DMS79 (cell line): Measurements from ENCODE around the gene NKD1.
"Not testable (repeated sequence)": the region's sequence is repeated elsewhere in the genome, so short reads cannot be mapped to it uniquely, and the experiment has no call there.

Source experiments
- DNase-seq: peaks from one replicate; lab custom pipeline; 2025; lab: John Stamatoyannopoulos, UW

Gene NKD1

DNA sequence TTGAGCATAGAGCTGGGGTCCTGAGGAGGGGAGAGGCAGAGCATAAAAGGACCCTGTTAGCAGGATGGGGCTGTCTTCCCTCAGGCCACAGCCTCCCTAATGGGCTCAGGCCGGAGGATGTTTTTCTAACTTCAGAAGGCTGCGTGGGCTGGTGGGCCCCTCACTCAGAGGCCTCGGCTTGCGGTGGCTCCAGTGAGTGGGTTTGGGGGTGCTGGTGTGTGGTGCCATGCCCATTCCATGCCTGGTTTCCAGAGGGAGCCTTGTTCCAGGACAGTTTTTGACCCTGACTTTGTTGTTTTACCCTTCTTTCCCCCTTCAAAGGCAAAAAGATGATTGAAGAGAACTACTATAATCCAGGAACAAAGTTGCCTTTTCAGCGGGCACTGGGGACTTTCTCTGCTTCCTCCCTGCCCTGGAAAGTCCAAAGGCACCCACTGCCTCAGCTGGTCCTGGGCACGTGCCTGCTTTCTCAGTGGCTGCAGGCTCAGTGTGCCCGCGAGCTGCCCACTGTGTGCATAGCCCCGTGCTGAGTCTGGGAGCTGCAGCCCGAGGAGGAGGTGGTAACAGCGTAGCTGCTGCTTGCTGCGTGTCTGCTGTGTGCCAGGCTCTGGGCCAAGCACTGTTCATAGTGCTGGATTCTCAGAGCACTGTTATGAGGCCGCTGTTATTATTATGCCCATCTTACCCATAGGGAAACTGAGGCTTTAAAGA, 11.8 kb downstream of the NKD1 start:
- DNase-seq: no peak

GRCh38 chr16:50560903-50561863, 13.0 kb downstream of the NKD1 start:
- no peak for DNase-seq

GRCh38 chr16:50562657-50563056, 14.5 kb downstream of the NKD1 start:
- no peak for DNase-seq

DNA sequence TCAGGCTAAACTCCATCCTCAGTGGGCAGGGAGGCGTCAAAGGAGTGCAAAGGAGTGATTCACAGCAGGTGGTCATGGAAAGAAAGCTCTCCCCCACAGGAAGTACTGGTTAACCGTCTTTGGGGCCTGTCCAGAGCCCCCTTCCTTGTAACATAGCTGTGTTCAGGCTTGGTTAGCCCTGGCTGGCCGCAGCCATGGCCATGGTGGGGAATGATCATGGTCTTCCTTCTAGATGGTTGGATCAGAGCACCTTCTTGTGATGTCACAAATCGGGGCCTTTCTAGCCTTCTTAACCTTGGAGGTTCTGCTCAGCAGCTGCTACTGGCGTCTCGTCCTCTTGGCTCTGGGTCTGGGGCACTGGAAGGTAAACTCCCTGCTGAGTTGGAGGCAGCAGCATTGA, 15.8 kb downstream of the NKD1 start:
- no peak for DNase-seq

DNA sequence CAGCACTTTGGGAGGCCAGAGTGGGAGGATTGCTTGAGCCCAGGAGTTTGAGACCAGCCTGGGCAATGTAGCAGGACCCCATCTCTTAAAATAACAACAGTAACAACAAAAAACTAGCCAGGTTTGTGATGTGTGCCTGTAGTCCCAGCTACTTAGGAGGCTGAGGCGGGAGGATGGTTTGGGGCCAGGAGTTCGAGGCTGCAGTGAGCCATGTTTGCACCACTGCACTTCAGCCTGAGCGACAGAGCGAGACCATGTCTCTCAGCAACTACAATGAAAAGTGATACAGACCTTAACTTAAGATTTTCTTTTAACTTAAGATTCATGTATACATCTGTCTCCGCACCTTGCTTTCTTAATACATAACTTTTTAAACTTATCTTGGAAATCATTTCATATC, 17.2 kb downstream of the NKD1 start:
- no peak for DNase-seq

DNA sequence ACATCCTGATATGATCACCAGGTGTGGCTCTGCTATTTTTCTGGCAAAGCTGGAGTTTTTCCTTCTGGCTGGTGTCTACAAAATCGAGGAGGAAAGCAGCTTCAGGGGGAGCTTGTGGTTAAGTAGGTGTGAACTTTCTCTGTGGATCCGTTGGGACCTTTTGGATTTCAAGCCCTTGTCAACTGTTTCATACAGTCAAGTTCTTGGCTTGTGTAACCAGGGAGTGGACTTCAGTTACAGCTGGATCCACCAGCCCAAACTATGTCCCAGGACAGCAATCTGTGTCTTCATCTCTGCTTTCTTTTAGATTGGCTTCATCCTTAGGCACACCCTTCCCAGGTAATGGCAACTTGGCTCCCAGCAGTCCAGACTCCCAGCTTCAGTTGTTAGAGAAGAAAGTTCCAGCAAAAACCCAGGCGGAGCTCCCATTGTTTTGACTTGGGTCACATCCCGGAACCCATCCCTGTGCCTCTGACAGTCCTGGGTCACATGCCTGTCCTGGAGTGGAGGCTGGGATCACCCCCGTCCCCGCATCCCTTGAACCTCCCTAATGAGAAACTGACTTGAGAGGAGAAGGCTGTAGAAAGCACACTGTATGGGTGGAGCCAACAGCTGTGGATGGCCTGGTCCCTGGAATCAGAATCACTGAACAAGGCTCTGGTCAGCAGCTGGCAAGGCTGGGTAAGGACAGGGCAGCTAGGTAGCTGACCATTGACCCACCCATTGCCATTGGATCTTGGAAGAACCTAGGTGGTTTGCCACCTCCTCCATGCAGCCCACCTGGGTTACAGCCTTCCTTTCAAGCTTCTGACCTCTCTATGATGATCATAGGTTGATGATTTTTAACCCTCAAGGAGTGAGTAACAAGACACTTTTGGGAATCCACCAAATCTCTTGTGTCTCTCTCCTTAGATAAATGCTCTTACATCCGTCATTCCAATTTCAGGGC, 18.1 kb downstream of the NKD1 start:
- DNase-seq: no peak

- DNase-seq: no peak
Measured at GRCh38 chr16:50567651-50568050, 19.5 kb downstream of the NKD1 start.

GRCh38 chr16:50568187-50568815, 20.1 kb downstream of the NKD1 start:
- no peak for DNase-seq

- DNase-seq: no peak
Measured at GRCh38 chr16:50570354-50570753, 22.2 kb downstream of the NKD1 start.

DNA sequence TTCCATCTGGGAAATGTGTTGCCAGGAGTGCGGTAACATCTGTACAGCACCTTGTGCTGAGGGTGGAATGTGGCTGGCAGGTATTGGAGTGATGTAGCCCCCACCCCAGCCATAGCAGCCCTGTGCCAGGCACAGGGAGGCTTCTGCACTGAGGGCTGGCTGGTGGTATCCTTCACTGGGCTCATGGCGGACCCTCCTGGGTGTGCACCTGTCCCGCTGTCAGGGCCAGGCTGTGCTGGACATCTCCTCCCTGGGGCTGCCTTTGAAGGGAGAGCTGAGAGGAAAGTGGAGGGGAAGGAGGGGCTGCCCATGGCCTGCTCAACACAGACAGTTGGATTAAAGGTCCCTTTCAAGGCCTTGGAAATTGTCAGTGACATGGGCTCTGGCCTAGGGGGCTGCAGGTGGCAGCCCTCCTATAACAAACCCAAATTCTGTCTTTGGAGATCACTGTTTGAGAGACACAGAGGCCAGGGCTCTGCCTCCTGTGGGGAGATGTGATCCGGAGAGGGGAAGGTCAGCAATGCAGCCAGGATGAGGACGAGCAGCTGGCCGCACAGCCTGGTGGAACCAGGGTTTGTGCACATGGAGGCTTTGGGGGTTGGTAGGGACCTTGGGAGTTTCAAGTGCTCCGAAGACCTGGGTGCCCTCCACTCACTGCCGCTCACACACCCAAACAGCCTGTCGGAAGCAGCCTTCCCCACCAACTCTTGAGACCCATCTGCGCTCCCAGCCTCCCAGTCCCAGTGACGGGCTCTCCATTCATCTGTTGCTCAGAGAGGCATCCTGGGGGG, 22.8 kb downstream of the NKD1 start:
- DNase-seq: no peak

DNA sequence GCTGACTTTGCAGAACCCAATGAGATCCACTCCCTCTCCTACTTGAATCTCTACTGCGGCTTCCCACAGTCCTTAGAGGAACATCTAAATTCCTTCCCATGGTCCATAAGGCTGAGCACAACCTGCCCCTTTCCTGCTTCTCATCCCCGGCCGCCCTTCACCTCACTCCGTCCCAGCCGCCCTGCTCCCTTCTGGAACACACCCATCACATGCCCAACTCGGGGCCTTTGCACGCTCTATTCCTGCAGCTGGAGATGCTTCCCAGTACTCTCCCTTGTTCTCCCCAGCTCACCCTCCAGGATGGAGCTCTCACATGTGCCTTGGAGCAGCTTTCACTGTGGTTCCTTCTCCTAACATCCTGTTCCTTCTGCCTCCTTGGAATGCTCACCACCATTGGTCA, 23.6 kb downstream of the NKD1 start:
- DNase-seq: no peak

- no peak for DNase-seq
Measured at GRCh38 chr16:50572700-50573099, 24.5 kb downstream of the NKD1 start.

DNA sequence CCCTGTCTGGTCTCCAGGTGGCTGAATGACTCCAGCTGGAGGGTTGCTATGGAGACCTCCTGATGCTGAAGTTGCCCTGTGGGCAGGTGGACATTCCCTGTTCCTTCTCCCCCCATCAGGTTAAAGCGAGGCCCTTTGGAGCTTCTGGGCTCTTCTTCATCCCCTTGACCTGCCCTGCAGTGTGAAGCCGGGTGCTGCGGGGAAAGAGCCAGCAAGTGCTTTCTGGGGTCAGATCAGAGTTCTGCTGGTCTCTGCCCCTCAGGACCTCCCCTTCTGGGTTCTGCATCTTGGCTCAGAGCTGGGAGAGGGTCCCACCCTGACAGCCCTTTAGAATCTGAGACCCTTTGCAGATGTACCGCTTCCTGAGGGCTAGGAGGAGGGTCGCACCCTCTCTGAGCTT, 25.1 kb downstream of the NKD1 start:
- no peak for DNase-seq

DNA sequence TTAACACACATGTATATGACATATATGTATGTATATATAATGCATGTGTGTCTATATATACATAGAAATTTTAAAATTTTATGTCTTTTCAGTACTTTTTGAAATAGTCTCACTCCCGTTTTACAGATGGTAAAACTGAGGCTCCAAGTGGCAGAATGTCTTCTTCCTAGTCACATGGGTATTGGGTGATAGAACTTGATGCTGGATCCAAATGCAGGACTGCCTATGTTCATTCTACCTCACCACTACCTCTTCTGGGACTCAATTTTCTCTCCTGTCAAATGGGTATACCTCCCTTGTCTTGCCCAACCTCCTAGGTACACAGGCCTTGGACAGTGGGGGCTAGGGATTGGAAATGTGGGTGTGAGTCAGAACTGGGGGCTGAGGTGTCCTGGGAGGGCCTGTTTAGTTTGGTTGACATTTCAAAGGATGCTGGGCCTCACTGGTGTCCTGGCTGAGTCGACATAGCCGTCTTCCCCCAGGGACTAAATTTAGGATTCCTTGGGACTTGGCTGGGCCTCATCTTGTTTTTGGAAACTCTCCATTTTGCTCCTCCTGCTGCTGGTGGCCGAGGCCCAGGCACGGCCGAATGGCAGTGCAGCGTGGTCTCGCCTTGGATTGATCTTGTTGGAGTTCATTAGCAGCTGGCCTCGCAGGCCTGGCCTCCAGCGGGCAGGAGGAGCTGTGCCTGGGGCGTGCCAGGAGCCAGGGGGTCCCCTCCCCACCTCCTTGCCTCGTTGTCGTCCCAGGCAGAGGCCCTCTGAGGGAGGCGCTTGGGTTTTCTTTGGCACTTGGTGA, 25.9 kb downstream of the NKD1 start:
- DNase-seq: no peak

GRCh38 chr16:50574745-50575136, 26.5 kb downstream of the NKD1 start:
- no peak for DNase-seq

- DNase-seq: no peak
Measured at GRCh38 chr16:50575743-50576142, 27.5 kb downstream of the NKD1 start.

DNA sequence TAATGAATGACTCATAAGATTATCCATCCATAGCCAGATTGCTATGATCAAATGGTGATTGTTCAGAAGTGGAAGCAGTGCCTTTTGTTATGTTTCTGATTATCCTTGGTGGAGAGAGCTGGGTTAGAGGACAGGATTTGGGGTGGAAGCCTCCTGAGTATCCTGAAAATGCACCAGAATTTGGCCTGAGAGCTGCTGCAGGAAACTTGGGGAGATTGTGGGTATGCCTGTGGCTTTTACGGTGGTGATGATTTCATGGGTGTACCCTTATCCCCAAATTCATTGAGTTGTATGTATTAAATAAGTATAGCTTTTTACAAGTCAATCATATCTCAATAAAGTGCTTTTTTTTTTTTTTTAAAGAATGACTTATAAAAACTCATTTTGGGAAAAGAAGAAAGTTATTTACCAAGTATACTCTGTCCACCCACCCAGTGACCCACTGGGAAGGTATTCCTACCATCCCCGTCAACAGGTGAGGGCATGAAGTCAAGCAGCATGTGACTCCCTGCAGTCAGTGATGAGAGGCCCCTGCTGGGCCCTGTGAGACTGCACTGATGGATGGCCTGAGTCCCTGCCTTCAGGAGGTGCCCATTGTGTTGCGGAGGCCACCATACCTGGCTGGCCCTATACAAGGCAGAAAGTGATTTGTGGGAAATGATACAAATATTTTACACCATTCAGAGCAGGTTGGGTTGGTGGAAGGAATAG, 28.4 kb downstream of the NKD1 start:
- no peak for DNase-seq

DNA sequence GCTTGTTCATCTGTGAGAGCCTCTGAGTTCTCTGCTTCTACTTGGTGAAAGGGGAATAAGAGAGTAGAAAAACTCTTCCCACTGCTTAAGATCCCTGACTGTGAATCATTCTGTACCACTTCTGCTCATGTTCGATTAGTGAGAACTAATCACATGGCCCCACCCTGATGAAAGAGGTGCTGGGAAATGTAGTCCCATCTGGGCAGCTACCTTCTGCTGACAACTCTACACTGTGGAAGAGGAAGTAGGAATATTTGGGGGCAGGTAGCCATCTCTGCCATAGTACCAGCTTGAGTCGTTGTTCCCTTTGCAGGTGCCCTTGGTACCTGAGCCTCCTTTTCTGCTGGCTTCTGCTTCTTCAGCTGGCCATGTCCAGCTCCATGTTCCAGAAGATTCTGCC, 29.9 kb downstream of the NKD1 start:
- DNase-seq: no peak

DNA sequence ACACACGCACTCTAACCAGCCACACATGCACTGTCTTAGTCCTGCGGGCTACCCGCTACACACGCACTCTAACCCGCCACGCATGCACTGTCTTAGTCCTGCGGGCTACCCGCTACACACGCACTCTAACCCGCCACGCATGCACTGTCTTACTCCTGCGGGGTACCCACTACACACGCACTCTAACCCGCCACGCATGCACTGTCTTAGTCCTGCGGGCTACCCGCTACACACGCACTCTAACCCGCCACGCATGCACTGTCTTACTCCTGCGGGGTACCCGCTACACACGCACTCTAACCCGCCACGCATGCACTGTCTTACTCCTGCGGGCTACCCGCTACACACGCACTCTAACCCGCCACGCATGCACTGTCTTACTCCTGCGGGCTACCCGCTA, 31.2 kb downstream of the NKD1 start:
- not testable (repeated sequence) for DNase-seq
